MM.1S (cell line): ENCODE measurements around the gene SLAMF7.
A peak's percentile ranks its signal among the peaks of the same experiment; 100 is the strongest.

Source experiments
- DNase-seq: peaks from one replicate; pipeline ENCODE4 v3.0.0-alpha.2; 2015
- H2AFZ ChIP-seq: fragments of 300-600 bp; sonication (generic); 2 replicates; pipeline ENCODE4 v1.6.0; 2016; ENCODE audit warnings: antibody characterized with exemption, low read length
- H3F3A ChIP-seq: fragments of 300-600 bp; sonication (generic); 2 replicates; pipeline ENCODE4 v1.6.1; 2016; ENCODE audit warnings: mild to moderate bottlenecking, antibody characterized with exemption, low read length, moderate library complexity, mixed read lengths; ENCODE audit not compliant: insufficient read depth
- H3K27ac ChIP-seq: fragments of 300-600 bp; sonication (generic); 2 replicates; pipeline ENCODE4 v1.5.1; 2016; ENCODE audit warnings: mild to moderate bottlenecking, low read length
- H3K27me3 ChIP-seq: fragments of 300-600 bp; sonication (generic); replicated peaks from 2 replicates; pipeline ENCODE4 v1.6.0; 2016; ENCODE audit warnings: low read length; ENCODE audit not compliant: insufficient read depth
- H3K36me3 ChIP-seq: fragments of 300-600 bp; sonication (generic); replicated peaks from 2 replicates; pipeline ENCODE4 v1.6.1; 2016; ENCODE audit warnings: mild to moderate bottlenecking, low read length, mixed read lengths; ENCODE audit not compliant: insufficient read depth
- H3K4me1 ChIP-seq: fragments of 300-600 bp; sonication (generic); 2 replicates; pipeline ENCODE4 v1.6.1; 2016; ENCODE audit warnings: low read length, mixed read lengths
- H3K4me2 ChIP-seq: fragments of 300-600 bp; sonication (generic); 2 replicates; pipeline ENCODE4 v1.6.0; 2016; ENCODE audit warnings: low read depth, low read length
- H3K4me3 ChIP-seq: fragments of 300-600 bp; sonication (generic); 2 replicates; pipeline ENCODE4 v1.5.1; 2016; ENCODE audit warnings: low read length, mixed read lengths
- H3K79me2 ChIP-seq: fragments of 300-600 bp; sonication (generic); 2 replicates; pipeline ENCODE4 v1.6.1; 2016; ENCODE audit warnings: mixed run types, low read length, mixed read lengths
- H3K9ac ChIP-seq: fragments of 300-600 bp; sonication (generic); 2 replicates; pipeline ENCODE4 v1.6.1; 2016; ENCODE audit warnings: low read length, mixed read lengths
- H3K9me2 ChIP-seq: fragments of 300-600 bp; sonication (generic); replicated peaks from 2 replicates; pipeline ENCODE4 v1.6.1; 2016; ENCODE audit warnings: mild to moderate bottlenecking, low read length, mixed read lengths; ENCODE audit not compliant: insufficient read depth
- H3K9me3 ChIP-seq: fragments of 300-600 bp; sonication (generic); replicated peaks from 2 replicates; pipeline ENCODE4 v1.6.1; 2016; ENCODE audit warnings: mild to moderate bottlenecking, low read length, mixed read lengths; ENCODE audit not compliant: insufficient read depth
- H4K20me1 ChIP-seq: fragments of 300-600 bp; sonication (generic); 2 replicates; pipeline ENCODE4 v1.6.1; 2016; ENCODE audit warnings: mild to moderate bottlenecking, low read length, moderate library complexity, mixed read lengths; ENCODE audit not compliant: insufficient read depth
- CTCF ChIP-seq: fragments of 300-600 bp; sonication (generic); IDR thresholded peaks from 2 replicates; pipeline ENCODE4 v1.5.1; 2016; ENCODE audit warnings: antibody characterized with exemption, low read length, mixed read lengths
- EZH2 ChIP-seq: fragments of 300-600 bp; sonication (generic); optimal IDR thresholded peaks from 2 replicates; pipeline ENCODE3; 2017; ENCODE audit warnings: low read depth, mild to moderate bottlenecking, antibody characterized with exemption, low read length, mixed read lengths
- EZH2phosphoT487 ChIP-seq: fragments of 300-600 bp; sonication (generic); IDR thresholded peaks from 2 replicates; pipeline ENCODE4 v1.6.1; 2018; ENCODE audit warnings: antibody characterized with exemption, low read length

Gene SLAMF7

GRCh38 chr1:160707236-160708064 is 31.6 kb upstream of the SLAMF7 start:
- Histone ChIP-seq H3F3A (peaks cover 60% of the 10 kb centered on the region), H2AFZ (no peak overlapping the region), H3K4me1 (peaks cover 50% of the 10 kb centered on the region), H4K20me1 (peaks cover 39% of the 10 kb centered on the region), H3K9me2 (no peaks in the 10 kb centered on the region), H3K4me2 (peak overlapping the region; percentile 84), H3K36me3 (peaks cover 16% of the 10 kb centered on the region; the same call in 1 of the 2 replicates), H3K27ac (peak overlapping the region; percentile 95), H3K79me2 (peaks cover 93% of the 10 kb centered on the region), H3K9me3 (no peaks in the 10 kb centered on the region), H3K27me3 (no peaks in the 10 kb centered on the region), H3K4me3 (peak overlapping the region; percentile 83), H3K9ac (peak overlapping the region; percentile 78; the same call in 1 of the 2 replicates)
- TF ChIP-seq CTCF: no peak
- TF ChIP-seq EZH2phosphoT487: no peak
- TF ChIP-seq EZH2: no peak
- peak; percentile 77 for DNase-seq

GRCh38 chr1:160708118-160708517 is 30.9 kb upstream of the SLAMF7 start:
- Histone ChIP-seq H3K4me1 (peaks cover 55% of the 10 kb centered on the region), H3K27me3 (no peaks in the 10 kb centered on the region), H3K9me3 (no peaks in the 10 kb centered on the region), H3K4me2 (peak overlapping the region; percentile 84), H3F3A (peaks cover 67% of the 10 kb centered on the region), H3K9me2 (no peaks in the 10 kb centered on the region), H3K36me3 (peaks cover 14% of the 10 kb centered on the region; the same call in 1 of the 2 replicates), H3K4me3 (peak overlapping the region; percentile 83), H3K9ac (peak overlapping the region; percentile 78; the same call in 1 of the 2 replicates), H3K27ac (peak overlapping the region; percentile 95), H4K20me1 (peaks cover 33% of the 10 kb centered on the region), H2AFZ (no peak overlapping the region), H3K79me2 (peaks cover 90% of the 10 kb centered on the region)
- DNase-seq: peak; percentile 39
- no peak for TF ChIP-seq EZH2phosphoT487
- TF ChIP-seq EZH2: no peak
- no peak for TF ChIP-seq CTCF

GRCh38 chr1:160708801-160709200 is 30.2 kb upstream of the SLAMF7 start:
- peaks cover 26% of the 10 kb centered on the region for H4K20me1 ChIP-seq
- peak; percentile 90 for DNase-seq
- H3F3A ChIP-seq: peaks cover 73% of the 10 kb centered on the region
- no peak overlapping the region for H2AFZ ChIP-seq
- H3K4me3 ChIP-seq: peak overlapping the region; percentile 83
- H3K27ac ChIP-seq: peak overlapping the region; percentile 95
- H3K27me3 ChIP-seq: no peaks in the 10 kb centered on the region
- peaks cover 8% of the 10 kb centered on the region; the same call in 1 of the 2 replicates for H3K36me3 ChIP-seq
- H3K79me2 ChIP-seq: peaks cover 90% of the 10 kb centered on the region
- peak overlapping the region; percentile 78 for H3K9ac ChIP-seq
- no peaks in the 10 kb centered on the region for H3K9me3 ChIP-seq
- H3K4me2 ChIP-seq: peak overlapping the region; percentile 84
- TF ChIP-seq EZH2: no peak
- TF ChIP-seq CTCF: no peak
- no peak for TF ChIP-seq EZH2phosphoT487
- H3K4me1 ChIP-seq: peaks cover 62% of the 10 kb centered on the region
- H3K9me2 ChIP-seq: no peaks in the 10 kb centered on the region
